ENCODE data around the gene ZNF273.
"Not testable (repeated sequence)": the region's sequence is repeated elsewhere in the genome, so short reads cannot be mapped to it uniquely, and the experiment has no call there.

Gene ZNF273

DNA sequence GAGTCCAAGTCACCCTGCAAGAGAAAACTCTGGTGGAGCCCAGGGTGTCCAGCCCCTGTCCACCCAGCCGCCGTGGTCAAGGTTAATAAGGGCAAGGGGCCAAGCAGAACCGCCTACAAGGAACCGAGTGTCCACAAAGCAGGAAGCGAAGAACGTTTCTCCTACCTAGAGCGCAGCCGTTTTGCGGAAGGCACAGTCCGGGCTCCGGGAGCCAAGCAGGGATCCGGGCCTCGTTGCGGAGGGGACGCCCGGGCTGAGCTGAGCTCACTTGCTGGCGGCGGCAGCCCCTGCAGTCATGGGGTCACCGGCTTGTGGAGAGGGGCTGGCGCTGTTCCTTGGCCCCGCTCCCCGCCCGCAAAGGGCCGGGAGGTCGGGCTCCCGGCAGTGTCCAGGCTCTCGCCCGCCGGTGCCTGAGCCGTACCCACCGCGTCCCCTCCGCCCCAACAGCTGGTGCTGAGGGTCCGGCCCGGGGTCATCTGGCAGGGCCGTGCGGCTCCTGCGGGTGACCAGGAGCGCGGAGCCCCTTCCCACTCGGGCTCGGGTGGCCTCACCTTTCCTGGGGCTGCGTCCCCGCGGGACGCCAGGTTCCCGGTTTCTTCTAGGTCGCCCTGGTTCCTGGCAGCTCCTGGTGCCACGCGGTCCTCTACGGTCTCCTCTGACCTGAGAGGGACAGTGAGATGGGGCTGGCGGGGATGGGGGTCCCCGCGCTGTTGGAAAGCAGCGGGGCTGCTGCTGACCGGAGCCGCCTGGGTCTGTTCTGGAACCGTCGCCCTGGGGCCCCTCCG lies 14.0 kb upstream of the ZNF273 start:
- H3K4me3 ChIP-seq (ENCODE audit: low read depth, low read length): peak overlapping the region; percentile 10
- in situ Hi-C loops (cut with HindIII; ENCODE audit: low sequenced_read_pairs): no loop called here
- TF ChIP-seq, protein P1, sequence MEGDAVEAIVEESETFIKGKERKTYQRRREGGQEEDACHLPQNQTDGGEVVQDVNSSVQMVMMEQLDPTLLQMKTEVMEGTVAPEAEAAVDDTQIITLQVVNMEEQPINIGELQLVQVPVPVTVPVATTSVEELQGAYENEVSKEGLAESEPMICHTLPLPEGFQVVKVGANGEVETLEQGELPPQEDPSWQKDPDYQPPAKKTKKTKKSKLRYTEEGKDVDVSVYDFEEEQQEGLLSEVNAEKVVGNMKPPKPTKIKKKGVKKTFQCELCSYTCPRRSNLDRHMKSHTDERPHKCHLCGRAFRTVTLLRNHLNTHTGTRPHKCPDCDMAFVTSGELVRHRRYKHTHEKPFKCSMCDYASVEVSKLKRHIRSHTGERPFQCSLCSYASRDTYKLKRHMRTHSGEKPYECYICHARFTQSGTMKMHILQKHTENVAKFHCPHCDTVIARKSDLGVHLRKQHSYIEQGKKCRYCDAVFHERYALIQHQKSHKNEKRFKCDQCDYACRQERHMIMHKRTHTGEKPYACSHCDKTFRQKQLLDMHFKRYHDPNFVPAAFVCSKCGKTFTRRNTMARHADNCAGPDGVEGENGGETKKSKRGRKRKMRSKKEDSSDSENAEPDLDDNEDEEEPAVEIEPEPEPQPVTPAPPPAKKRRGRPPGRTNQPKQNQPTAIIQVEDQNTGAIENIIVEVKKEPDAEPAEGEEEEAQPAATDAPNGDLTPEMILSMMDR (IDR thresholded peaks at IDR 0.05; ENCODE audit: low read depth, low read length): no peak
- peak; percentile 12 for DNase-seq (ENCODE audit: low read depth, low spot score)

DNA sequence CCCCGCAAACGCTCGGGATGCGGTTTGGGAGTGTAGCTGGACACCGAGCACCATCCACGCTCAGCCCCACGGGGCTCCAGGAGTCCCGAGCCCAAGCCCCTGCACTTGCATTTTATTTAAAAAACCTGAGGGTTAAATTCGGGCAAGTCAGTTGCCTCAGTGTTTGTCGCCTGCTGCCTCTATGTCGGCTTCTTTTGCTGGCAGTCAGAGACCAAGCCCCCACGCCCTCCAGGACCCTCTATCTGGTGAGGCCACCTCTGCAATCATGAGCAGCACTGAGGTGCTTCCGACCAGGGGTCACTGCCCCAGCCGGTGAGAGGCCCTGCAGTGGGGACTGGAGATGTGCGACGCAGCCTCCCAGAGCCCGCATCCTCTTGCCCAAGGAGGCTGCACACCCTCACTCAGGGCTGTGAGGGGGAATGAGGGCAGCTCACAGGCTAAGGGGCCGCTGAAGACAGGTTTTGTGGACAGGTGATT lies 13.3 kb upstream of the ZNF273 start:
- no peak overlapping the region for H3K4me3 ChIP-seq (ENCODE audit: low read depth, low read length)
- in situ Hi-C loops (cut with HindIII; ENCODE audit: low sequenced_read_pairs): no loop called here
- DNase-seq (ENCODE audit: low read depth, low spot score): no peak
- TF ChIP-seq, protein P1 (IDR thresholded peaks at IDR 0.05; ENCODE audit: low read depth, low read length): no peak

DNA sequence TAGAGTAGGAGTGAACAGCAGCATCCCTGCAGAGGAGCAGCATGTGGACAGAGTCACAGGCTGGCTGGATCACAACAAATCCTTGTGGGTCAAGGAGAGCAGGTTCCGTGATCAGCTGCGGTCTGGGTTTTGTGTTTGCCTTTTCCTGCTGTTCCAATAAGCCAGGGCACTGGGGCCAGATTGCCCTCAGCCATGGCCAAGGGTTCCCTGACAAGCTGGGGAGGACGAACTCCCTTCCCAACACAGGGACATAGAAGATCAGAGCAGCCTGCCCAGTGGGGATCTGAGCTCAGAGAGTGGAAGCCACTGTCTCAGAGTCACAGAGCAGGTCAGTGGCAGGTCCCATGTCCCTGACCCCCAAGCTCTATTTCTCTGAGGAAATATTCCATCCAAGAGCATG lies 12.8 kb upstream of the ZNF273 start:
- DNase-seq (ENCODE audit: low read depth, low spot score); in situ Hi-C loops (cut with HindIII; ENCODE audit: low sequenced_read_pairs); H3K4me3 ChIP-seq (ENCODE audit: low read depth, low read length): not testable (repeated sequence)

DNA sequence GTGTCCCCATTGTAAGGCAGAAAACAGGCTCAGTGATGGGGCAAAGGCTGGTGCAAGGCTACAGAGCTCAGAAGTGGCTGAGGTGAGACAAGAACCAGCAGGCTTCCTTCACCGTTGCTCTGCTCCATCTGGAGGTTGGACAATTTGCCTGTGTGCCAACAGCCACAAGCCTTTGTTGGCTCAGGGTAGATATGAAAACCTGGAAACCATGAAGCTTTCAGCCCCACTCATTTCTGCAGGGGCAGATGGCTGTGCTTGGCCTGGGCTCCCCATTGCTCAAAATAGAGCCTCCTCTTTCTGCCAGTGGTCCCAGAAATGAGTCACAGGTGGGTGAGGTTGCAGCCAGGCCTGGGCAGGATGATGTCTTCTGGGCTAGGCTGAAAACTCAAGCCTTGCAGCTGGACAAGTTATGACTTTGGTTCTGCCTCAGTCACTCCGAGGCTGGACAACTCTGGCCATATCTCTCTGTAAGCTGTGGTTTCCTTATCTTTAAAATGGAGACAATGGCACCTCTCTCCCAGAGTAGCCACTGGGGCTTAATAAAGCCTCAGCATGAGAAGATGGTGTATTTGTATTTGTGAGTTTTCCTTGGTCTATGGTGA lies 12.2 kb upstream of the ZNF273 start:
- no peak for DNase-seq (ENCODE audit: low read depth, low spot score)

GRCh38 chr7:64891363-64892081 lies 11.6 kb upstream of the ZNF273 start:
- H3K4me3 ChIP-seq (ENCODE audit: low read depth, low read length); in situ Hi-C loops (cut with HindIII; ENCODE audit: low sequenced_read_pairs); DNase-seq (ENCODE audit: low read depth, low spot score): not testable (repeated sequence)

More for the DNA sequence above, 12.2 kb upstream of the ZNF273 start:
- no peak overlapping the region for H3K4me3 ChIP-seq (ENCODE audit: low read depth, low read length)
- in situ Hi-C loops (cut with HindIII; ENCODE audit: low sequenced_read_pairs): no loop called here
- TF ChIP-seq, protein P1 (IDR thresholded peaks at IDR 0.05; ENCODE audit: low read depth, low read length): no peak

DNA sequence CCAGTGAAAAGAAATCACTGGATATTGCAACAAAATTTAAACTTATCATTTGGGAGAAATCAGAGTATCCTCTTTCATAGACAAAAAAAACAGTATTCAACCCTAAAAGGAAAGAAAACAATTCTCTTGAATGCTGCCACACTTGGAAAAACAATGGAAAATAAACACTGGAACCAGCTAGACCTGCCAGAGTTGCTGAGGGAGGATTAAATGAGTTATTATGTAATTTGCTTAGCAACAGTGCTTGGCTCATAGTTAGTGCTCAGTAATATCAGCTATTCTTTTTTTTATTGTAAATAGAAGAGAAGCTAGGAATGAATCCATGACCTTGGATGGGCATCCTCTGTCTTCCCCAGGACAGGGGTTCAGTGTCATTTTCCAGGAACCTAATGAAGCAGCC lies 11.0 kb upstream of the ZNF273 start:
- H3K4me3 ChIP-seq (ENCODE audit: low read depth, low read length): no peak overlapping the region
- TF ChIP-seq, protein P1 (IDR thresholded peaks at IDR 0.05; ENCODE audit: low read depth, low read length): no peak
- no peak for DNase-seq (ENCODE audit: low read depth, low spot score)
- in situ Hi-C loops (cut with HindIII; ENCODE audit: low sequenced_read_pairs): no loop called here

- DNase-seq (ENCODE audit: low read depth, low spot score): no peak
- TF ChIP-seq, protein P1 (IDR thresholded peaks at IDR 0.05; ENCODE audit: low read depth, low read length): no peak
- in situ Hi-C loops (cut with HindIII; ENCODE audit: low sequenced_read_pairs): no loop called here
- H3K4me3 ChIP-seq (ENCODE audit: low read depth, low read length): no peak overlapping the region
These were observed 10.3 kb upstream of the ZNF273 start for GRCh38 chr7:64892666-64893309.
